ENCODE data around the gene JARID2. TPM values are rescaled to one million over a fixed set of nuclear protein-coding genes. Genes with fewer than 3 reads are reported as not detected.

The JARID2 gene
- total and polyA plus RNA-seq, 2 of the 13 experiments (the other 11 are each of a cell fraction or from before 2014, with no cell fraction given) = 7.5 to 10.3 TPM

DNA sequence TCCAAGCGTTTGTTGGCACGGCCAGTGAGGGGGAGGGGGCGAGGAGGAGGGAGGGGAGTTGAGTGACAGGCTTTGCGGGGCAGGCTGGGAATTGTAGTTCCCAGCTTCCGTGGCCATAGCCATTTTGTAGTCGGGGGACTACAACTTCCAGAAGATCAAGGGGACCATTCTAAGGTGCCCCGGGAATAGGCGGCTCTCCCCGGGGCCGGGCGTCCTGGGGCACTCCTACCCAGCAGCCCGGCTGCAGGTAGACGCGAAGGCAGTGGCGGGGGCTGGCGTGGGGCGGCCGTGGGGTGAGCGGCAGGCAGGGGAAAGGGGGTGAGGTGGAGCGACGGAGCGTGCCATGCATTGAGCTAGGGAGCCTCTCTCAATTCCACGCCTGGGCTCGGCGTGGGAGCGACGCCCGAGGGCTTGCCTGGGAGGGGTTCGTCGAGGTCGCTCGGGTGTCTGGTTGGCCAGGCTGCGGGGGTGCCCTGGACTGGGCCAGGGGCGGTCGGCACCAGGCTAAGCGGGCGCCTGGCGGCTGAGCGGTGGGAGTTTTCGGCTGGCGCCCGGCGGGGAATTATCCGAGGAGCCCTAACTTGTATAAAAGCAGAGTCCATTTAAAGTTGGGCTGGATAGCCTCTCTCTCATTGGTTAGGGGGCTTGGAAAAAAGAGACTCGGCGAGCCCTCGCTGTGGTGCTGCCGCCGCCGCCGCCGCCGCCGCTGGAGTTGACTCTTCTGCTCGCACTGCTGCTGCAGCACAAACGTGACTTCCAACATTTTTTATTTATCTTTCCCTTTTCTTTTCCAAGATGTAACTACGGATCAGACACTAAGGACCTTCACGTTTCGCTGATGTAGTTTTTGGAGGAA lies at the start of gene JARID2 (continued):
- TF ChIP-seq, protein P1, sequence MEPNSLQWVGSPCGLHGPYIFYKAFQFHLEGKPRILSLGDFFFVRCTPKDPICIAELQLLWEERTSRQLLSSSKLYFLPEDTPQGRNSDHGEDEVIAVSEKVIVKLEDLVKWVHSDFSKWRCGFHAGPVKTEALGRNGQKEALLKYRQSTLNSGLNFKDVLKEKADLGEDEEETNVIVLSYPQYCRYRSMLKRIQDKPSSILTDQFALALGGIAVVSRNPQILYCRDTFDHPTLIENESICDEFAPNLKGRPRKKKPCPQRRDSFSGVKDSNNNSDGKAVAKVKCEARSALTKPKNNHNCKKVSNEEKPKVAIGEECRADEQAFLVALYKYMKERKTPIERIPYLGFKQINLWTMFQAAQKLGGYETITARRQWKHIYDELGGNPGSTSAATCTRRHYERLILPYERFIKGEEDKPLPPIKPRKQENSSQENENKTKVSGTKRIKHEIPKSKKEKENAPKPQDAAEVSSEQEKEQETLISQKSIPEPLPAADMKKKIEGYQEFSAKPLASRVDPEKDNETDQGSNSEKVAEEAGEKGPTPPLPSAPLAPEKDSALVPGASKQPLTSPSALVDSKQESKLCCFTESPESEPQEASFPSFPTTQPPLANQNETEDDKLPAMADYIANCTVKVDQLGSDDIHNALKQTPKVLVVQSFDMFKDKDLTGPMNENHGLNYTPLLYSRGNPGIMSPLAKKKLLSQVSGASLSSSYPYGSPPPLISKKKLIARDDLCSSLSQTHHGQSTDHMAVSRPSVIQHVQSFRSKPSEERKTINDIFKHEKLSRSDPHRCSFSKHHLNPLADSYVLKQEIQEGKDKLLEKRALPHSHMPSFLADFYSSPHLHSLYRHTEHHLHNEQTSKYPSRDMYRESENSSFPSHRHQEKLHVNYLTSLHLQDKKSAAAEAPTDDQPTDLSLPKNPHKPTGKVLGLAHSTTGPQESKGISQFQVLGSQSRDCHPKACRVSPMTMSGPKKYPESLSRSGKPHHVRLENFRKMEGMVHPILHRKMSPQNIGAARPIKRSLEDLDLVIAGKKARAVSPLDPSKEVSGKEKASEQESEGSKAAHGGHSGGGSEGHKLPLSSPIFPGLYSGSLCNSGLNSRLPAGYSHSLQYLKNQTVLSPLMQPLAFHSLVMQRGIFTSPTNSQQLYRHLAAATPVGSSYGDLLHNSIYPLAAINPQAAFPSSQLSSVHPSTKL (CRISPR knock-in tag; IDR thresholded peaks at IDR 0.05) = 0 out of 2 replicates have a peak, but pooled peaks have one; percentile 7
- TF ChIP-seq CEBPB (IDR thresholded peaks at IDR 0.05; ENCODE audit: borderline replicate concordance, low read depth, low read length) (no peak), MBD4 (IDR thresholded peaks at IDR 0.05; ENCODE audit: borderline replicate concordance, low read length) (no peak), ZFY (CRISPR knock-in tag; IDR thresholded peaks at IDR 0.05) (peak; percentile 2), ZBTB3 (CRISPR knock-in tag; IDR thresholded peaks at IDR 0.05; ENCODE audit: borderline replicate concordance, low read depth) (peak; percentile 75; the same call in 1 of the 2 replicates), FOXC1 (CRISPR knock-in tag; IDR thresholded peaks at IDR 0.05; ENCODE audit: borderline replicate concordance) (peak; percentile 79; the same call in 1 of the 2 replicates), ZSCAN30 (CRISPR knock-in tag; IDR thresholded peaks at IDR 0.05) (no peak), ZBTB42 (CRISPR knock-in tag; IDR thresholded peaks at IDR 0.05) (0 out of 2 replicates have a peak, but pooled peaks have one; percentile 21), KDM4B (CRISPR knock-in tag; IDR thresholded peaks at IDR 0.05) (0 out of 2 replicates have a peak, but pooled peaks have one; percentile 64), YY1 (IDR thresholded peaks at IDR 0.05; ENCODE audit: insufficient read depth, insufficient replicate concordance, low read depth, low read length) (peak; percentile 91), ZNF335 (CRISPR knock-in tag; IDR thresholded peaks at IDR 0.05) (0 out of 2 replicates have a peak, but pooled peaks have one; percentile 65)
- TF ChIP-seq, protein P2, sequence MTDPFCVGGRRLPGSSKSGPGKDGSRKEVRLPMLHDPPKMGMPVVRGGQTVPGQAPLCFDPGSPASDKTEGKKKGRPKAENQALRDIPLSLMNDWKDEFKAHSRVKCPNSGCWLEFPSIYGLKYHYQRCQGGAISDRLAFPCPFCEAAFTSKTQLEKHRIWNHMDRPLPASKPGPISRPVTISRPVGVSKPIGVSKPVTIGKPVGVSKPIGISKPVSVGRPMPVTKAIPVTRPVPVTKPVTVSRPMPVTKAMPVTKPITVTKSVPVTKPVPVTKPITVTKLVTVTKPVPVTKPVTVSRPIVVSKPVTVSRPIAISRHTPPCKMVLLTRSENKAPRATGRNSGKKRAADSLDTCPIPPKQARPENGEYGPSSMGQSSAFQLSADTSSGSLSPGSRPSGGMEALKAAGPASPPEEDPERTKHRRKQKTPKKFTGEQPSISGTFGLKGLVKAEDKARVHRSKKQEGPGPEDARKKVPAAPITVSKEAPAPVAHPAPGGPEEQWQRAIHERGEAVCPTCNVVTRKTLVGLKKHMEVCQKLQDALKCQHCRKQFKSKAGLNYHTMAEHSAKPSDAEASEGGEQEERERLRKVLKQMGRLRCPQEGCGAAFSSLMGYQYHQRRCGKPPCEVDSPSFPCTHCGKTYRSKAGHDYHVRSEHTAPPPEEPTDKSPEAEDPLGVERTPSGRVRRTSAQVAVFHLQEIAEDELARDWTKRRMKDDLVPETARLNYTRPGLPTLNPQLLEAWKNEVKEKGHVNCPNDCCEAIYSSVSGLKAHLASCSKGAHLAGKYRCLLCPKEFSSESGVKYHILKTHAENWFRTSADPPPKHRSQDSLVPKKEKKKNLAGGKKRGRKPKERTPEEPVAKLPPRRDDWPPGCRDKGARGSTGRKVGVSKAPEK (CRISPR knock-in tag; IDR thresholded peaks at IDR 0.05; ENCODE audit: borderline replicate concordance) = no peak
- TF ChIP-seq, protein P3, sequence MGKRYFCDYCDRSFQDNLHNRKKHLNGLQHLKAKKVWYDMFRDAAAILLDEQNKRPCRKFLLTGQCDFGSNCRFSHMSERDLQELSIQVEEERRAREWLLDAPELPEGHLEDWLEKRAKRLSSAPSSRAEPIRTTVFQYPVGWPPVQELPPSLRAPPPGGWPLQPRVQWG (CRISPR knock-in tag; IDR thresholded peaks at IDR 0.05; ENCODE audit: borderline replicate concordance, low read depth) = no peak
- TF ChIP-seq, protein P4, sequence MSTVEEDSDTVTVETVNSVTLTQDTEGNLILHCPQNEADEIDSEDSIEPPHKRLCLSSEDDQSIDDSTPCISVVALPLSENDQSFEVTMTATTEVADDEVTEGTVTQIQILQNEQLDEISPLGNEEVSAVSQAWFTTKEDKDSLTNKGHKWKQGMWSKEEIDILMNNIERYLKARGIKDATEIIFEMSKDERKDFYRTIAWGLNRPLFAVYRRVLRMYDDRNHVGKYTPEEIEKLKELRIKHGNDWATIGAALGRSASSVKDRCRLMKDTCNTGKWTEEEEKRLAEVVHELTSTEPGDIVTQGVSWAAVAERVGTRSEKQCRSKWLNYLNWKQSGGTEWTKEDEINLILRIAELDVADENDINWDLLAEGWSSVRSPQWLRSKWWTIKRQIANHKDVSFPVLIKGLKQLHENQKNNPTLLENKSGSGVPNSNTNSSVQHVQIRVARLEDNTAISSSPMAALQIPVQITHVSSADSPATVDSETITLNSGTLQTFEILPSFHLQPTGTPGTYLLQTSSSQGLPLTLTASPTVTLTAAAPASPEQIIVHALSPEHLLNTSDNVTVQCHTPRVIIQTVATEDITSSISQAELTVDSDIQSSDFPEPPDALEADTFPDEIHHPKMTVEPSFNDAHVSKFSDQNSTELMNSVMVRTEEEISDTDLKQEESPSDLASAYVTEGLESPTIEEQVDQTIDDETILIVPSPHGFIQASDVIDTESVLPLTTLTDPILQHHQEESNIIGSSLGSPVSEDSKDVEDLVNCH (CRISPR knock-in tag; IDR thresholded peaks at IDR 0.05) = peak; percentile 4; the same call in 1 of the 2 replicates
- TF ChIP-seq, protein P5, sequence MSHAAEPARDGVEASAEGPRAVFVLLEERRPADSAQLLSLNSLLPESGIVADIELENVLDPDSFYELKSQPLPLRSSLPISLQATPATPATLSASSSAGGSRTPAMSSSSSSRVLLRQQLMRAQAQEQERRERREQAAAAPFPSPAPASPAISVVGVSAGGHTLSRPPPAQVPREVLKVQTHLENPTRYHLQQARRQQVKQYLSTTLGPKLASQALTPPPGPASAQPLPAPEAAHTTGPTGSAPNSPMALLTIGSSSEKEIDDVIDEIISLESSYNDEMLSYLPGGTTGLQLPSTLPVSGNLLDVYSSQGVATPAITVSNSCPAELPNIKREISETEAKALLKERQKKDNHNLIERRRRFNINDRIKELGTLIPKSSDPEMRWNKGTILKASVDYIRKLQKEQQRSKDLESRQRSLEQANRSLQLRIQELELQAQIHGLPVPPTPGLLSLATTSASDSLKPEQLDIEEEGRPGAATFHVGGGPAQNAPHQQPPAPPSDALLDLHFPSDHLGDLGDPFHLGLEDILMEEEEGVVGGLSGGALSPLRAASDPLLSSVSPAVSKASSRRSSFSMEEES (CRISPR knock-in tag; IDR thresholded peaks at IDR 0.05) = no peak

Measured in HepG2 (cell line).